Measurements from ENCODE around the gene NFE2L2. TPM values are rescaled to one million over a fixed set of nuclear protein-coding genes. Genes with fewer than 3 reads are reported as not detected.

The NFE2L2 gene
- polyA plus RNA-seq, 1 of the 3 experiments (the other 2 are of a cell fraction), result 40.9 TPM

DNA sequence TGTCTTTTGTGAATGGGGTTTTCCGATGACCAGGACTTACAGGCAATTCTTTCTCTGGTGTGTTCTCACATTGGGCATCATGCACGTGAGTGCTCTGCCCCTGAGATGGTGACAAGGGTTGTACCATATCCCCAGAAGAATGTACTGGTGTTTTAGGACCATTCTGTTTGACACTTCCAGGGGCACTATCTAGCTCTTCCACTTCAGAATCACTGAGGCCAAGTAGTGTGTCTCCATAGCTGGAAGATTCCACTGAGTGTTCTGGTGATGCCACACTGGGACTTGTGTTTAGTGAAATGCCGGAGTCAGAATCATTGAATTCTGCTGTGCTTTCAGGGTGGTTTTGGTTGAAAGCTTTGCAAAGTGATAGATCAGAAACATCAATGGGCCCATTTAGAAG is 33.3 kb downstream of the NFE2L2 start (continued):
- TF ChIP-seq, protein P1, sequence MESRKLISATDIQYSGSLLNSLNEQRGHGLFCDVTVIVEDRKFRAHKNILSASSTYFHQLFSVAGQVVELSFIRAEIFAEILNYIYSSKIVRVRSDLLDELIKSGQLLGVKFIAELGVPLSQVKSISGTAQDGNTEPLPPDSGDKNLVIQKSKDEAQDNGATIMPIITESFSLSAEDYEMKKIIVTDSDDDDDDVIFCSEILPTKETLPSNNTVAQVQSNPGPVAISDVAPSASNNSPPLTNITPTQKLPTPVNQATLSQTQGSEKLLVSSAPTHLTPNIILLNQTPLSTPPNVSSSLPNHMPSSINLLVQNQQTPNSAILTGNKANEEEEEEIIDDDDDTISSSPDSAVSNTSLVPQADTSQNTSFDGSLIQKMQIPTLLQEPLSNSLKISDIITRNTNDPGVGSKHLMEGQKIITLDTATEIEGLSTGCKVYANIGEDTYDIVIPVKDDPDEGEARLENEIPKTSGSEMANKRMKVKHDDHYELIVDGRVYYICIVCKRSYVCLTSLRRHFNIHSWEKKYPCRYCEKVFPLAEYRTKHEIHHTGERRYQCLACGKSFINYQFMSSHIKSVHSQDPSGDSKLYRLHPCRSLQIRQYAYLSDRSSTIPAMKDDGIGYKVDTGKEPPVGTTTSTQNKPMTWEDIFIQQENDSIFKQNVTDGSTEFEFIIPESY (IDR thresholded peaks at IDR 0.05; ENCODE audit: borderline replicate concordance, low read depth), result no peak
- TF ChIP-seq, protein P2, sequence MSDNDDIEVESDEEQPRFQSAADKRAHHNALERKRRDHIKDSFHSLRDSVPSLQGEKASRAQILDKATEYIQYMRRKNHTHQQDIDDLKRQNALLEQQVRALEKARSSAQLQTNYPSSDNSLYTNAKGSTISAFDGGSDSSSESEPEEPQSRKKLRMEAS (IDR thresholded peaks at IDR 0.05; ENCODE audit: low read depth), result no peak
- no peak for TF ChIP-seq NRF1 (IDR thresholded peaks at IDR 0.05; ENCODE audit: low read depth, low read length)
- TF ChIP-seq GATA2 (CRISPR knock-in tag; IDR thresholded peaks at IDR 0.05), result no peak
- TF ChIP-seq SMC3 (IDR thresholded peaks at IDR 0.05; ENCODE audit: low read depth, low read length), result no peak
- TF ChIP-seq TEAD4 (IDR thresholded peaks at IDR 0.05; ENCODE audit: borderline replicate concordance, insufficient read depth), result no peak
- no peak for TF ChIP-seq EZH2phosphoT487 (IDR thresholded peaks at IDR 0.05; ENCODE audit: borderline replicate concordance, low read depth)

DNA sequence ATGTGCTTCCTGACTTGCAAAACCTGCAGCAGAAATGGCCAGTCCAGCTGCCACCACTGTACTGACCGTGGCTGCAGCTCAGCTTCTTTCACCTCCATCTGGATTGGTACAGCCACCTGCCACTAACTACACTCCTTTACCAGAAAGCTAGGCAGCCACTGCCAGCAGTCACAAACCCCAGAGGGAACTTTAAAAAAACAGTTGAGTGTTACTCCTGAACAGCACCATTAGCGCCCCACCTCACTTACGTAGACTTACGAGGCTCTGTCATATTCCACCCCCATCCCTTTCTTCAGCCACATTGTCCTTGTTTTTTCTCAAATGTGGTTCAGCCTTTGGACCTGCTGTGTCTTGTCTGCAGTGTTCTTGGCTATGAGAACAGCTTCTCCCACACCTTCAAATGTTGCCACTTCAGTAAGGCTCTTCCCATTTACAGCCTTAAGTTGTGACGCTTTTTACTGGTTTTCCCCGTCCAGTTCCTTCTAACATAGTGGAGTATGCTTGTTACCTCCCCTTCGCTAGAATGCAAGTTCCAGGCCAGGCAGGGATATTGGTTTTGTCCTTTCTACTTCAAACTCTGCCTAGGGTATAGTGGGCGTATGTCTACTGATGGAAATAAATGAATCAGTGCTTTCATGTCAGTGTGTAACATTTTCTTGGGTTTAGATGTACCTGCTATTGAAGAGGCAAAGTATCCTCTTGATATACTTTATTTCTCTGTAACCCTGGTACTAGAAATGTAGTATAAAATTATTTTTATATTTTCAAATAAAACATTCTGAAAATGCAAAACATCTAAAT is 34.9 kb downstream of the NFE2L2 start:
- Histone ChIP-seq H3K4me3 (ENCODE audit: low read depth in 2 of 2, low read length in 1 of 2) (no peak overlapping the region), H3F3A (replicated peaks; ENCODE audit: insufficient read depth) (peaks cover 55% of the 10 kb centered on the region), H3K9me3 (no peaks in the 10 kb centered on the region), H3K79me2 (ENCODE audit: insufficient read depth) (peaks cover 21% of the 10 kb centered on the region), H3K9me2 (no peaks in the 10 kb centered on the region), H2AFZ (ENCODE audit: low read depth) (no peak overlapping the region), H3K4me1 (ENCODE audit: control insufficient read depth in 1 of 2, insufficient read depth in 2 of 2, low read depth in 1 of 2, low read length in 1 of 2) (no peaks in the 10 kb centered on the region; a peak in 1 of 4 replicates), H3K27ac (ENCODE audit: low read depth in 2 of 2, low read length in 1 of 2) (peak overlapping the region in 1 of 2 experiments; percentile 2; a peak in 2 of 4 replicates), H3K36me3 (replicated peaks in 1 of 2; ENCODE audit: control insufficient read depth in 1 of 2, insufficient read depth in 2 of 2, low read length in 1 of 2) (peaks cover 48 to 56% of the 10 kb centered on the region in 2 experiments), H3K27me3 (ENCODE audit: insufficient read depth) (no peaks in the 10 kb centered on the region), H3K4me2 (no peak overlapping the region), H3K9ac (no peak overlapping the region), H4K20me1 (ENCODE audit: insufficient read depth) (peaks cover 7% of the 10 kb centered on the region; the same call in 1 of the 2 replicates)
- no peak for DNase-seq
- POLR2A ChIA-PET, result interaction anchor here (0.6 to 1.1 kb wide), 2 partner anchors 17 to 189 kb away, joined by 3 read pairs; partner anchors contain the start of gene HNRNPA3
- CTCF ChIA-PET, result interaction anchor here (1.1 to 3.2 kb wide), 5 partner anchors 12 to 65 kb away, joined by 3 to 17 read pairs (median 8); no protein-coding TSS in a partner anchor
- 94% methylated on average over 8 of the region's 8 CpGs for WGBS (ENCODE audit: low lambda C conversion rate)
- TF ChIP-seq RXRA (IDR thresholded peaks at IDR 0.05; ENCODE audit: borderline replicate concordance, low read depth), result no peak
- TF ChIP-seq, protein P3, sequence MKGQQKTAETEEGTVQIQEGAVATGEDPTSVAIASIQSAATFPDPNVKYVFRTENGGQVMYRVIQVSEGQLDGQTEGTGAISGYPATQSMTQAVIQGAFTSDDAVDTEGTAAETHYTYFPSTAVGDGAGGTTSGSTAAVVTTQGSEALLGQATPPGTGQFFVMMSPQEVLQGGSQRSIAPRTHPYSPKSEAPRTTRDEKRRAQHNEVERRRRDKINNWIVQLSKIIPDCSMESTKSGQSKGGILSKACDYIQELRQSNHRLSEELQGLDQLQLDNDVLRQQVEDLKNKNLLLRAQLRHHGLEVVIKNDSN (IDR thresholded peaks at IDR 0.05; ENCODE audit: borderline replicate concordance, low read depth), result no peak
- TF ChIP-seq CHD2 (IDR thresholded peaks at IDR 0.05; ENCODE audit: low read length, partially characterized antibody), result no peak
- TF ChIP-seq FOXM1 (IDR thresholded peaks at IDR 0.05; ENCODE audit: low read depth), result no peak
- TF ChIP-seq, protein P4, sequence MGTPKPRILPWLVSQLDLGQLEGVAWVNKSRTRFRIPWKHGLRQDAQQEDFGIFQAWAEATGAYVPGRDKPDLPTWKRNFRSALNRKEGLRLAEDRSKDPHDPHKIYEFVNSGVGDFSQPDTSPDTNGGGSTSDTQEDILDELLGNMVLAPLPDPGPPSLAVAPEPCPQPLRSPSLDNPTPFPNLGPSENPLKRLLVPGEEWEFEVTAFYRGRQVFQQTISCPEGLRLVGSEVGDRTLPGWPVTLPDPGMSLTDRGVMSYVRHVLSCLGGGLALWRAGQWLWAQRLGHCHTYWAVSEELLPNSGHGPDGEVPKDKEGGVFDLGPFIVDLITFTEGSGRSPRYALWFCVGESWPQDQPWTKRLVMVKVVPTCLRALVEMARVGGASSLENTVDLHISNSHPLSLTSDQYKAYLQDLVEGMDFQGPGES (IDR thresholded peaks at IDR 0.05; ENCODE audit: low read depth, low read length), result no peak
- TF ChIP-seq, protein P5, sequence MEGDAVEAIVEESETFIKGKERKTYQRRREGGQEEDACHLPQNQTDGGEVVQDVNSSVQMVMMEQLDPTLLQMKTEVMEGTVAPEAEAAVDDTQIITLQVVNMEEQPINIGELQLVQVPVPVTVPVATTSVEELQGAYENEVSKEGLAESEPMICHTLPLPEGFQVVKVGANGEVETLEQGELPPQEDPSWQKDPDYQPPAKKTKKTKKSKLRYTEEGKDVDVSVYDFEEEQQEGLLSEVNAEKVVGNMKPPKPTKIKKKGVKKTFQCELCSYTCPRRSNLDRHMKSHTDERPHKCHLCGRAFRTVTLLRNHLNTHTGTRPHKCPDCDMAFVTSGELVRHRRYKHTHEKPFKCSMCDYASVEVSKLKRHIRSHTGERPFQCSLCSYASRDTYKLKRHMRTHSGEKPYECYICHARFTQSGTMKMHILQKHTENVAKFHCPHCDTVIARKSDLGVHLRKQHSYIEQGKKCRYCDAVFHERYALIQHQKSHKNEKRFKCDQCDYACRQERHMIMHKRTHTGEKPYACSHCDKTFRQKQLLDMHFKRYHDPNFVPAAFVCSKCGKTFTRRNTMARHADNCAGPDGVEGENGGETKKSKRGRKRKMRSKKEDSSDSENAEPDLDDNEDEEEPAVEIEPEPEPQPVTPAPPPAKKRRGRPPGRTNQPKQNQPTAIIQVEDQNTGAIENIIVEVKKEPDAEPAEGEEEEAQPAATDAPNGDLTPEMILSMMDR (IDR thresholded peaks at IDR 0.05), result no peak
- TF ChIP-seq, protein P6, sequence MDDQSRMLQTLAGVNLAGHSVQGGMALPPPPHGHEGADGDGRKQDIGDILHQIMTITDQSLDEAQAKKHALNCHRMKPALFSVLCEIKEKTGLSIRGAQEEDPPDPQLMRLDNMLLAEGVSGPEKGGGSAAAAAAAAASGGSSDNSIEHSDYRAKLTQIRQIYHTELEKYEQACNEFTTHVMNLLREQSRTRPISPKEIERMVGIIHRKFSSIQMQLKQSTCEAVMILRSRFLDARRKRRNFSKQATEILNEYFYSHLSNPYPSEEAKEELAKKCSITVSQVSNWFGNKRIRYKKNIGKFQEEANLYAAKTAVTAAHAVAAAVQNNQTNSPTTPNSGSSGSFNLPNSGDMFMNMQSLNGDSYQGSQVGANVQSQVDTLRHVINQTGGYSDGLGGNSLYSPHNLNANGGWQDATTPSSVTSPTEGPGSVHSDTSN (IDR thresholded peaks at IDR 0.05), result no peak
- TF ChIP-seq YY1 (IDR thresholded peaks at IDR 0.05; ENCODE audit: low read depth), result no peak
- TF ChIP-seq FOSL2 (IDR thresholded peaks at IDR 0.05; ENCODE audit: borderline replicate concordance, low read depth), result no peak
- no peak for TF ChIP-seq ELF1 (IDR thresholded peaks at IDR 0.05)
- TF ChIP-seq TCF12 (IDR thresholded peaks at IDR 0.05), result no peak
- no peak for TF ChIP-seq TEAD4 (IDR thresholded peaks at IDR 0.05; ENCODE audit: borderline replicate concordance, insufficient read depth)
- TF ChIP-seq, protein P1 (IDR thresholded peaks at IDR 0.05; ENCODE audit: borderline replicate concordance, low read depth), result no peak
